Endothelial cell of umbilical vein (primary cell): Measurements from ENCODE around the gene SLC49A4. TPM values are rescaled to one million over a fixed set of nuclear protein-coding genes. Genes with fewer than 3 reads are reported as not detected.

Experiments used
- BruUV-seq: library from RNA; stranded (reverse); fragments of 400-500 nt; replicated peaks from 2 replicates; lab custom pipeline; 2021; lab: Mats Ljungman, UMichigan
- CTCF ChIA-PET: fragments of 300-600, 350-600 bp; sonication (Branson Sonifier 250); formaldehyde crosslinking; loops from one replicate; lab custom pipeline; 2021; ENCODE audit warnings: antibody characterized with exemption, inconsistent platforms; lab: Charles Lee
- POLR2A ChIA-PET: fragments of 300-600, 350-600 bp; sonication (Branson Sonifier 250); formaldehyde crosslinking; loops from one replicate; lab custom pipeline; 2021; ENCODE audit warnings: antibody characterized with exemption, inconsistent platforms; lab: Charles Lee
- DNase-seq: peaks from one replicate; pipeline ENCODE4 v3.0.0-alpha.2; 2011; ENCODE audit warnings: low read depth, low spot score
- FAIRE-seq: peaks from 2 replicates; lab custom pipeline; 2011; peaks lifted over from hg19 to GRCh38; lab: Jason Lieb, UNC
- H2AFZ ChIP-seq: 2 replicates; pipeline ENCODE4 v1.6.0; 2012; ENCODE audit warnings: low read depth, low read length, control low read depth, inconsistent platforms
- H3K27ac ChIP-seq: 2 replicates; pipeline ENCODE4 v1.5.1; 2011; ENCODE audit warnings: low read depth, mild to moderate bottlenecking, control low read depth, low read length, moderate library complexity; ENCODE audit not compliant: insufficient read depth
- H3K27me3 ChIP-seq, 2 experiments: 2 replicates each; pipeline versions ENCODE4 v1.6.0 to v1.6.1; 2011; ENCODE audit warnings: low read length in 2 of 2, mixed read lengths in 1 of 2; ENCODE audit not compliant: control insufficient read depth in 2 of 2, insufficient read depth in 2 of 2
- H3K36me3 ChIP-seq, 2 experiments: 2 replicates in 1 of 2; 3 replicates in 1 of 2; pipeline ENCODE4 v1.5.1; 2011; ENCODE audit warnings: low read length in 2 of 2, mild to moderate bottlenecking in 1 of 2, moderate library complexity in 1 of 2; ENCODE audit not compliant: control insufficient read depth in 2 of 2, insufficient read depth in 2 of 2; ENCODE audit errors: extremely low read depth in 1 of 2
- H3K4me1 ChIP-seq: 3 replicates; pipeline ENCODE4 v1.5.1; 2011; ENCODE audit warnings: mild to moderate bottlenecking, low read length; ENCODE audit not compliant: control insufficient read depth, insufficient read depth; ENCODE audit errors: extremely low read depth
- H3K4me2 ChIP-seq: 2 replicates; pipeline ENCODE4 v1.6.1; 2011; ENCODE audit warnings: low read length, control low read depth, mixed read lengths; ENCODE audit not compliant: insufficient read depth
- H3K4me3 ChIP-seq, 3 experiments: fragments of 200-600 bp in 1 of 3; sonication (generic), shearing (Covaris generic) in 1 of 3; replicated peaks in 1 of 3; 2 replicates each; pipeline ENCODE4 v1.5.1; 2011 to 2016; ENCODE audit warnings: control low read depth in 3 of 3, low read length in 3 of 3, mild to moderate bottlenecking in 2 of 3, inconsistent platforms in 1 of 3, low read depth in 1 of 3, moderate library complexity in 1 of 3; ENCODE audit not compliant: insufficient read depth in 1 of 3
- H3K79me2 ChIP-seq: 2 replicates; pipeline ENCODE4 v1.6.0; 2012; ENCODE audit warnings: low read length, inconsistent platforms; ENCODE audit not compliant: control insufficient read depth, insufficient read depth
- H3K9ac ChIP-seq: replicated peaks from 2 replicates; pipeline ENCODE3; 2011; ENCODE audit warnings: low read length, control low read depth; ENCODE audit not compliant: insufficient read depth; ENCODE audit errors: extremely low read depth
- H3K9me1 ChIP-seq: replicated peaks from 3 replicates; pipeline ENCODE4 v1.6.0; 2011; ENCODE audit warnings: mild to moderate bottlenecking, low read length; ENCODE audit not compliant: control insufficient read depth, insufficient read depth; ENCODE audit errors: extremely low read depth
- H3K9me3 ChIP-seq: replicated peaks from 2 replicates; pipeline ENCODE4 v1.5.1; 2012; ENCODE audit warnings: low read length, inconsistent platforms; ENCODE audit not compliant: control insufficient read depth, insufficient read depth
- H4K20me1 ChIP-seq: replicated peaks from 2 replicates; pipeline ENCODE3; 2011; ENCODE audit warnings: mild to moderate bottlenecking, low read length; ENCODE audit not compliant: control insufficient read depth, insufficient read depth; ENCODE audit errors: extremely low read depth
- EZH2 ChIP-seq: IDR thresholded peaks from 2 replicates; pipeline ENCODE4 v1.6.1; 2012; ENCODE audit warnings: borderline replicate concordance, low read depth, mild to moderate bottlenecking, moderate library complexity, low read length, inconsistent platforms; ENCODE audit not compliant: severe bottlenecking
- FOS ChIP-seq: IDR thresholded peaks from 2 replicates; pipeline ENCODE4 v1.6.1; 2011; ENCODE audit warnings: mild to moderate bottlenecking, low read length, moderate library complexity, borderline replicate concordance; ENCODE audit not compliant: insufficient read depth
- GATA2 ChIP-seq: IDR thresholded peaks from 2 replicates; pipeline ENCODE4 v1.7.0; 2011; ENCODE audit warnings: low read depth, mild to moderate bottlenecking, moderate library complexity, mixed read lengths, low read length; ENCODE audit not compliant: insufficient read length, insufficient read depth
- JUN ChIP-seq: IDR thresholded peaks from 2 replicates; pipeline ENCODE4 v1.6.1; 2011; ENCODE audit warnings: borderline replicate concordance, low read depth; ENCODE audit not compliant: insufficient read length, insufficient read depth
- MYC ChIP-seq: IDR thresholded peaks from one replicate; pipeline ENCODE4 v1.6.1; 2011; ENCODE audit warnings: mild to moderate bottlenecking, low read depth, low read length
- POLR2A ChIP-seq: IDR thresholded peaks from 2 replicates; pipeline ENCODE4 v1.6.1; 2012; ENCODE audit warnings: low read depth, mild to moderate bottlenecking, control low read depth, low read length
- POLR2AphosphoS5 ChIP-seq: IDR thresholded peaks from 2 replicates; pipeline ENCODE4 v1.6.1; 2012; ENCODE audit warnings: low read depth, mild to moderate bottlenecking, control low read depth, low read length, moderate library complexity; ENCODE audit not compliant: insufficient read depth
- dilution Hi-C: fragments of 300-500 bp; cut with MboI; formaldehyde crosslinking; loops from one replicate; pipeline ENCODE4 v1.15.0; 2019; ENCODE audit warnings: low sequenced_read_pairs; ENCODE audit not compliant: extremely low pct_ligation_motif_present
- intact Hi-C: fragments of 100-400 bp; cut with micrococcal nuclease; formaldehyde crosslinking; loops from one replicate; pipeline ENCODE4 v1.10.0; 2022
- polyA plus RNA-seq, 4 experiments: library from polyadenylated mRNA; depleted of rRNA in 3 of 4; stranded (reverse) in 3 of 4; unstranded in 1 of 4; fragments of >200 nt; gene quantifications; 2 replicates each; pipeline versions ENCODE4 v1.2.1 to v1.2.3, GENCODE V29; 2011 to 2012; ENCODE audit warnings: missing spikeins in 1 of 4
- total RNA-seq: library from RNA; stranded (reverse); gene quantifications from 2 replicates; pipeline ENCODE4 v1.2.3, GENCODE V29; 2021
- TF ChIP-seq, protein P1 (sequence below), 2 donors: IDR thresholded peaks; 1 replicate in 1 of 2; 2 replicates in 1 of 2; pipeline ENCODE4 v1.5.1; 2011; ENCODE audit warnings: low read length in 2 of 2, mild to moderate bottlenecking in 2 of 2, moderate library complexity in 2 of 2, control low read depth in 1 of 2, inconsistent platforms in 1 of 2, low read depth in 1 of 2; ENCODE audit not compliant: insufficient read depth in 1 of 2; ENCODE audit errors: extremely low read depth in 1 of 2
- TF ChIP-seq, protein P2 (sequence below): IDR thresholded peaks from 2 replicates; pipeline ENCODE4 v1.6.1; 2011; ENCODE audit not compliant: insufficient read depth, insufficient read length

Gene SLC49A4
- total and polyA plus RNA-seq, 2 donors (not counting 3 experiments of a cell fraction or from before 2014, with no cell fraction given): 10.9 to 11.6 TPM

DNA sequence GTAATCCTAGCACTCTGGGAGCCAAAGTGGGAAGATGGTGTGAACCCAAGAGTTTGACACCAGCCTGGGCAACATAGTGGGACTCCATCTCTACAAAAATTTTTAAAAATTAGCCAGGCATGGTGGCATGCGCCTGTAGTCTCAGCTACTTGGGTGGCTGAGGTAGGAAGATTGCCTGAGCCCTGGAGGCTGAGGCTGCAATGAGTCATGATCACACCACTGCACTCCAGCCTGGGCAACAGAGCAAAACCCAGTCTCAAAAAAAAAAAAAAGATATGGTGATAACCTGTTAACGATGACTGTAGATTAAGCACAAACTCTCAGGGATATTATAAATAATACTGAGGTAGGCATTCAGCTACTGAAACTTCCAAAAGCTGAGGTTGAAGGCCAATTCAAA, 107.5 kb downstream of the SLC49A4 start:
- Histone ChIP-seq H3K27me3 (peaks cover 5 to 30% of the 10 kb centered on the region in 2 experiments), H3K27ac (no peak overlapping the region), H3K9ac (no peak overlapping the region), H3K9me1 (no peaks in the 10 kb centered on the region), H3K4me2 (no peak overlapping the region), H4K20me1 (no peaks in the 10 kb centered on the region), H3K9me3 (no peaks in the 10 kb centered on the region), H3K79me2 (no peaks in the 10 kb centered on the region), H3K36me3 (no peaks in the 10 kb centered on the region), H3K4me1 (no peaks in the 10 kb centered on the region), H2AFZ (no peak overlapping the region), H3K4me3 (no peak overlapping the region)
- BruUV-seq: no TSS peak
- ChIA-PET CTCF (no interaction called here), POLR2A (no interaction called here)
- FAIRE-seq (no peak), DNase-seq (no peak)
- dilution Hi-C loops (no loop called here), intact Hi-C loops (no loop called here)
- TF ChIP-seq, protein P1, sequence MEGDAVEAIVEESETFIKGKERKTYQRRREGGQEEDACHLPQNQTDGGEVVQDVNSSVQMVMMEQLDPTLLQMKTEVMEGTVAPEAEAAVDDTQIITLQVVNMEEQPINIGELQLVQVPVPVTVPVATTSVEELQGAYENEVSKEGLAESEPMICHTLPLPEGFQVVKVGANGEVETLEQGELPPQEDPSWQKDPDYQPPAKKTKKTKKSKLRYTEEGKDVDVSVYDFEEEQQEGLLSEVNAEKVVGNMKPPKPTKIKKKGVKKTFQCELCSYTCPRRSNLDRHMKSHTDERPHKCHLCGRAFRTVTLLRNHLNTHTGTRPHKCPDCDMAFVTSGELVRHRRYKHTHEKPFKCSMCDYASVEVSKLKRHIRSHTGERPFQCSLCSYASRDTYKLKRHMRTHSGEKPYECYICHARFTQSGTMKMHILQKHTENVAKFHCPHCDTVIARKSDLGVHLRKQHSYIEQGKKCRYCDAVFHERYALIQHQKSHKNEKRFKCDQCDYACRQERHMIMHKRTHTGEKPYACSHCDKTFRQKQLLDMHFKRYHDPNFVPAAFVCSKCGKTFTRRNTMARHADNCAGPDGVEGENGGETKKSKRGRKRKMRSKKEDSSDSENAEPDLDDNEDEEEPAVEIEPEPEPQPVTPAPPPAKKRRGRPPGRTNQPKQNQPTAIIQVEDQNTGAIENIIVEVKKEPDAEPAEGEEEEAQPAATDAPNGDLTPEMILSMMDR (IDR thresholded peaks at IDR 0.05; ENCODE audit: extremely low read depth in 1 of 2, insufficient read depth in 1 of 2, low read depth in 1 of 2, low read length in 2 of 2): no peak
- TF ChIP-seq POLR2A: no peak
- TF ChIP-seq MYC: no peak
- no peak for TF ChIP-seq FOS
- TF ChIP-seq EZH2: no peak
- no peak for TF ChIP-seq GATA2
- no peak for TF ChIP-seq POLR2AphosphoS5
- TF ChIP-seq JUN: no peak
- TF ChIP-seq, protein P2, sequence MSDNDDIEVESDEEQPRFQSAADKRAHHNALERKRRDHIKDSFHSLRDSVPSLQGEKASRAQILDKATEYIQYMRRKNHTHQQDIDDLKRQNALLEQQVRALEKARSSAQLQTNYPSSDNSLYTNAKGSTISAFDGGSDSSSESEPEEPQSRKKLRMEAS: no peak
